Natural killer cell (primary cell): ENCODE results near the gene MLLT6. TPM values are rescaled to one million over a fixed set of nuclear protein-coding genes. Genes with fewer than 3 reads are reported as not detected.
A peak's percentile ranks its signal among the peaks of the same experiment; 100 is the strongest.

ENCODE experiments used
- ATAC-seq, 3 donors: fragments of 150-1000 bp in 2 of 3; fragments of 200-7000 bp in 1 of 3; cut with Tn5 transposase; 1 replicate in 1 of 3; 2 replicates in 2 of 3; pipeline ENCODE4 v1.10.0; 2021; ENCODE audit warnings: mild to moderate bottlenecking in 2 of 3, moderate library complexity in 2 of 3
- DNase-seq, 2 donors: peaks; one replicate each; pipeline versions ENCODE4 v3.0.0 to v3.0.0-alpha.2; 2013 to 2021; ENCODE audit warnings: mixed read lengths in 1 of 2
- H3K27ac ChIP-seq: one replicate; pipeline ENCODE4 v1.5.1; 2013; ENCODE audit warnings: mild to moderate bottlenecking, low read length
- H3K27me3 ChIP-seq: one replicate; pipeline ENCODE4 v1.6.1; 2013; ENCODE audit warnings: low read length; ENCODE audit not compliant: control insufficient read depth, insufficient read depth
- H3K36me3 ChIP-seq: one replicate; pipeline ENCODE4 v1.6.1; 2013; ENCODE audit warnings: low read length; ENCODE audit not compliant: control insufficient read depth, insufficient read depth
- H3K4me1 ChIP-seq: one replicate; pipeline ENCODE4 v1.6.1; 2013; ENCODE audit warnings: low read length; ENCODE audit not compliant: control insufficient read depth, insufficient read depth
- H3K4me3 ChIP-seq: one replicate; pipeline ENCODE4 v1.5.1; 2013; ENCODE audit warnings: low read length
- H3K9me3 ChIP-seq: one replicate; pipeline ENCODE4 v1.6.1; 2013; ENCODE audit warnings: low read length; ENCODE audit not compliant: control insufficient read depth, insufficient read depth
- H3K27ac Mint-ChIP-seq, 2 donors: one replicate each; pipeline ENCODE4 v1.8.0; 2022; ENCODE audit warnings: mild to moderate bottlenecking in 2 of 2, mixed read lengths in 2 of 2, moderate library complexity in 1 of 2
- H3K27me3 Mint-ChIP-seq, 2 donors: one replicate each; pipeline ENCODE4 v1.8.0; 2022; ENCODE audit warnings: low read depth in 2 of 2, mixed read lengths in 2 of 2
- H3K36me3 Mint-ChIP-seq: one replicate; pipeline ENCODE4 v1.8.0; 2022; ENCODE audit warnings: mixed read lengths
- H3K4me1 Mint-ChIP-seq, 2 donors: one replicate each; pipeline ENCODE4 v1.8.0; 2022; ENCODE audit warnings: mixed read lengths in 2 of 2
- H3K4me3 Mint-ChIP-seq: one replicate; pipeline ENCODE4 v1.8.0; 2022; ENCODE audit warnings: mild to moderate bottlenecking, moderate library complexity, mixed read lengths
- H3K9me3 Mint-ChIP-seq, 2 donors: one replicate each; pipeline ENCODE4 v1.8.0; 2022; ENCODE audit warnings: mixed read lengths in 2 of 2
- CTCF ChIP-seq: fragments of 200-600 bp; IDR thresholded peaks from one replicate; pipeline ENCODE4 v1.8.0; 2022; ENCODE audit warnings: antibody characterized with exemption
- WGBS: methylation state at CpG from one replicate; pipeline ENCODE4 v1.1.7; 2013; ENCODE audit warnings: missing lambda C conversion rate; ENCODE audit not compliant: insufficient coverage; 5-methylcytosine and 5-hydroxymethylcytosine counted together
- intact Hi-C: fragments of 100-400 bp; cut with micrococcal nuclease; formaldehyde crosslinking; loops from one replicate; pipeline ENCODE4 v1.14.2; 2022
- total RNA-seq, 4 donors: library from RNA; stranded (reverse); fragments of 120-200 nt in 1 of 4; gene quantifications; one replicate each; pipeline versions ENCODE4 v1.2.3 to v1.2.4, GENCODE V29; 2013 to 2022

The MLLT6 gene
- total RNA-seq, 3 donors from 2014 or later (not counting 1 experiment from before 2014, with no cell fraction given) = 478 to 578 (median 485) TPM

- ATAC-seq (no peak), DNase-seq (no peak)
- Mint-ChIP-seq H3K27ac (peak overlapping the region; percentile 89 to 93), H3K27me3 (no peaks in the 10 kb centered on the region), H3K9me3 (no peaks in the 10 kb centered on the region), H3K4me3 (peak overlapping the region; percentile 57), H3K4me1 (peaks cover 57 to 67% of the 10 kb centered on the region in 2 donors), H3K36me3 (no peaks in the 10 kb centered on the region)
- Histone ChIP-seq H3K4me3 (no peak overlapping the region), H3K4me1 (peaks cover 54% of the 10 kb centered on the region), H3K27ac (no peak overlapping the region), H3K9me3 (no peaks in the 10 kb centered on the region), H3K27me3 (no peaks in the 10 kb centered on the region), H3K36me3 (peaks cover 2% of the 10 kb centered on the region)
- 77% methylated on average over 9 of the region's 9 CpGs for WGBS
- intact Hi-C loops = no loop called here
- TF ChIP-seq CTCF = no peak
These were observed 28.4 kb downstream of the MLLT6 start for GRCh38 chr17:38733282-38733981.

DNA sequence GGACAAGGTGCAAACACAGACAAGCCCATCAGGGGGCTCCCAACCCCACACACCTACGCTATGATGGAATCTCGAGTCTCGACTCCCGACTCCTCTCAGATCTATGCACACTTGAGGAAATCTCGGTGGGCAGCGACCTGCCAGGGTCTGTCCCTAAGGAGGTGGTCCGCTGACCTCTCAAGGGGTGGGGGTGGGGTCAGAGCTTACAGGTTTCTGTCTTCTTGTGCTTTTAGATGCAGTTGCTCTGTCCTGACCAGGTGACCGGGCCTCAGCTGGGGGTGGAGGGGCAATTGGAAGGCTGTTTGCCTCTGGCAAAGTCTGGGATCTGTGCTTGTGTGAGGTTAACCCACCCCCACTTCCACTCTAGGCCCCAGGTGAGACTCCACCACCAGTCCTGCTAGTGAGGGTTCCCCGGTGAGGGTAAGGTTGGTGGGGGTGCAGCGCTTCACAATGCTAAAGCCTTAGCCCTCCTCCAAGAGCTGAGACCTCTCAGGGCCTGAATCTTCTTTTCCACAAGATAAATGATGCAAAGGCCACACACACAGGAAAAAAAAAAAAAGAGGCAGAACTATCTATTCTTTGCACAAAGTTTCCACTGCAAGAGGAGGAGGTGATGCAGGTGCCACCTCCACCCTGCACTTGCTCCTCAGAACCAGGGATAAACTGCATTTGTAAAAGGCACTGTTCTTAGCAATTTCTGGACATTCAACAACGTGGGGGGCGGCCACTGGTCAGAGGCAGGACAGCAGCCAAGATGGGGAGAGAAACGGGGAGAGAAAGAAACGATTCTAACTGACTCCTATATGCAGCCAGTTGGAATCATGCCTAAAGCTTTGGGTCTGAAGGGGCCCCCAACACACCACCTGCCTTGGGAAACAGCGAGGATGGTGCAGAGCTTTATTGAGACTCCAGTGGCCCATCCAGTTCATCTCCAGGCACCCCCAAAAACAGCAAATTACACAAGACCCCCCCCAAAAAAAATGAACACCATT, 29.2 kb downstream of the MLLT6 start:
- H3K36me3 Mint-ChIP-seq = no peaks in the 10 kb centered on the region
- intact Hi-C loops = no loop called here

GRCh38 chr17:38735161-38735997, 30.3 kb downstream of the MLLT6 start:
- Mint-ChIP-seq H3K27me3 (no peaks in the 10 kb centered on the region), H3K4me1 (peaks cover 46 to 53% of the 10 kb centered on the region in 2 donors), H3K27ac (peak overlapping the region; percentile 89 to 93), H3K4me3 (no peak overlapping the region), H3K36me3 (no peaks in the 10 kb centered on the region), H3K9me3 (no peaks in the 10 kb centered on the region)
- Histone ChIP-seq H3K4me1 (peaks cover 39% of the 10 kb centered on the region), H3K27me3 (no peaks in the 10 kb centered on the region), H3K36me3 (peaks cover 2% of the 10 kb centered on the region), H3K27ac (no peak overlapping the region), H3K9me3 (no peaks in the 10 kb centered on the region), H3K4me3 (no peak overlapping the region)
- DNase-seq (peak; percentile 78 to 85), ATAC-seq (peak in 2 of 3 donors; percentile 52 to 59)
- intact Hi-C loops = loop anchor here (1.0 kb wide), 2 partner anchors 58 to 177 kb away; no protein-coding TSS in a partner anchor
- 54% methylated on average over 23 of the region's 23 CpGs for WGBS
- peak; percentile 94 for TF ChIP-seq CTCF

More for the DNA sequence above, 29.2 kb downstream of the MLLT6 start:
- peak overlapping the region; percentile 89 to 93 for H3K27ac Mint-ChIP-seq
- DNase-seq = peak in 1 of 2 donors; percentile 67
- no peak for ATAC-seq
- no peak for TF ChIP-seq CTCF
- peaks cover 49 to 59% of the 10 kb centered on the region in 2 donors for H3K4me1 Mint-ChIP-seq
- H3K9me3 Mint-ChIP-seq = no peaks in the 10 kb centered on the region
- Histone ChIP-seq H3K4me3 (no peak overlapping the region), H3K27me3 (no peaks in the 10 kb centered on the region), H3K27ac (no peak overlapping the region), H3K9me3 (no peaks in the 10 kb centered on the region), H3K4me1 (peaks cover 45% of the 10 kb centered on the region), H3K36me3 (peaks cover 2% of the 10 kb centered on the region)
- WGBS = 81% methylated on average over 11 of the region's 15 CpGs
- no peaks in the 10 kb centered on the region for H3K27me3 Mint-ChIP-seq
- peak overlapping the region; percentile 7 for H3K4me3 Mint-ChIP-seq
